ENCODE measurements around the gene ADRA1B. TPM values are rescaled to one million over a fixed set of nuclear protein-coding genes. Genes with fewer than 3 reads are reported as not detected.

The ADRA1B gene
- total RNA-seq, 1 experiment from 2014 or later, result 0.29 TPM

DNA sequence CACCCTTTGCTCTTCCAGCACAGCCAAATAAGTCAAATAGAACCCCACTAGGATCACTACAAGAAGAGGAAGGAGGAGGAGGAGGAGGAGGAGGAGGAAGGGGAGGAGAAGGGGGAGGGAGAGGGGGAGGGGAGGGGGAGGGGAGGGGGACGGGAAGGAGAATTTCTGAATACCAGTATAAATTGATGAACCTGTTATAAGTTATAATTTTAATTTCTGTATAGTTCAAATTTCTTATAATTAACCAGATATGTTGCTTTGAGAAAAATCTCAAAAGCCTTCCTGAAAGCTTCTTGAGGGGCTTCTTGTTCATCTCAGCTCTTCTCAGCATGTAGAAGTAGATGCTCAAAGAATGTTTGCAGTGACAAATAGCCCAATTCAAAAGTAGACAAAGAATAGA lies 15.0 kb upstream of the ADRA1B start:
- BruUV-seq (replicated peaks), result no TSS peak
- CTCF ChIA-PET, result no interaction called here

DNA sequence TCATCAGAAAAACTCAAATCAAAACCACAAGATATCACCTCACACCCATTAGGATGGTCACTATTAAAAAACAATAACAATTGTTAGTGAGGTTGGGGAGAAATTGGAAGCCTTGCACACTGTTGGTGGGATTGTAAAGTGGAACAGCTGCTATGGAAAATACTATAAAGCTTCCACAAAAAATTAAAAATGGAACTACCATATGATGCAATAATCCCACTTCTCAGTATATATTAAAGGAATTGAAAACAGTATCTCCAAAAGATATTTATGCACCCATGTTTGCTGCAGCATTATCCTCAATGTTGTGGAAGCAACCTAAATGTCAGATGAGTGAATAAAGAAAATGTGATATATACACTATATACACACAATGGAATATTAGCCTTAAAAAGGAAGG lies 14.5 kb upstream of the ADRA1B start:
- Histone ChIP-seq H3K79me2 (ENCODE audit: low read length) (no peaks in the 10 kb centered on the region), H3K4me1 (ENCODE audit: insufficient read depth, low read length) (peaks cover 75% of the 10 kb centered on the region), H3K9me3 (ENCODE audit: low read length) (no peaks in the 10 kb centered on the region), H3K36me3 (ENCODE audit: low read depth, low read length) (no peaks in the 10 kb centered on the region), H2AFZ (ENCODE audit: low read length) (no peak overlapping the region), H4K20me1 (ENCODE audit: low read length) (no peaks in the 10 kb centered on the region), H3K9me2 (replicated peaks; ENCODE audit: low read length) (no peaks in the 10 kb centered on the region), H3K27ac (ENCODE audit: low read length) (peak overlapping the region; percentile 91), H3K9ac (ENCODE audit: low read length) (peak overlapping the region; percentile 44; the same call in 1 of the 2 replicates), H3K4me2 (ENCODE audit: low read length) (peak overlapping the region; percentile 70), H3K4me3 (ENCODE audit: low read length) (no peak overlapping the region), H3K27me3 (ENCODE audit: low read length) (no peaks in the 10 kb centered on the region), H3F3A (ENCODE audit: low read length, unreplicated experiment) (peaks cover 3% of the 10 kb centered on the region)
- BruUV-seq (replicated peaks), result no TSS peak
- intact Hi-C loops (cut with micrococcal nuclease), result loop anchor here (5.0 to 10.0 kb wide), 3 partner anchors 74 to 567 kb away; partner anchors contain the start of gene IL12B
- ATAC-seq, result no peak
- CTCF ChIA-PET, result no interaction called here
- no peak for DNase-seq
- POLR2A ChIA-PET (ENCODE audit: unreplicated experiment), result no interaction called here
- TF ChIP-seq EZH2 (IDR thresholded peaks at IDR 0.05; ENCODE audit: low read length, unreplicated experiment) (no peak), EZH2phosphoT487 (IDR thresholded peaks at IDR 0.05; ENCODE audit: borderline replicate concordance, low read length) (no peak)
- TF ChIP-seq, protein P1, sequence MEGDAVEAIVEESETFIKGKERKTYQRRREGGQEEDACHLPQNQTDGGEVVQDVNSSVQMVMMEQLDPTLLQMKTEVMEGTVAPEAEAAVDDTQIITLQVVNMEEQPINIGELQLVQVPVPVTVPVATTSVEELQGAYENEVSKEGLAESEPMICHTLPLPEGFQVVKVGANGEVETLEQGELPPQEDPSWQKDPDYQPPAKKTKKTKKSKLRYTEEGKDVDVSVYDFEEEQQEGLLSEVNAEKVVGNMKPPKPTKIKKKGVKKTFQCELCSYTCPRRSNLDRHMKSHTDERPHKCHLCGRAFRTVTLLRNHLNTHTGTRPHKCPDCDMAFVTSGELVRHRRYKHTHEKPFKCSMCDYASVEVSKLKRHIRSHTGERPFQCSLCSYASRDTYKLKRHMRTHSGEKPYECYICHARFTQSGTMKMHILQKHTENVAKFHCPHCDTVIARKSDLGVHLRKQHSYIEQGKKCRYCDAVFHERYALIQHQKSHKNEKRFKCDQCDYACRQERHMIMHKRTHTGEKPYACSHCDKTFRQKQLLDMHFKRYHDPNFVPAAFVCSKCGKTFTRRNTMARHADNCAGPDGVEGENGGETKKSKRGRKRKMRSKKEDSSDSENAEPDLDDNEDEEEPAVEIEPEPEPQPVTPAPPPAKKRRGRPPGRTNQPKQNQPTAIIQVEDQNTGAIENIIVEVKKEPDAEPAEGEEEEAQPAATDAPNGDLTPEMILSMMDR (conservative IDR thresholded peaks at IDR 0.05; ENCODE audit: low read depth, low read length), result no peak

More for the DNA sequence above, 15.0 kb upstream of the ADRA1B start:
- Histone ChIP-seq H2AFZ (ENCODE audit: low read length) (no peak overlapping the region), H3K9ac (ENCODE audit: low read length) (no peak overlapping the region), H3K4me2 (ENCODE audit: low read length) (no peak overlapping the region; the same call in 1 of the 2 replicates), H3K36me3 (ENCODE audit: low read depth, low read length) (no peaks in the 10 kb centered on the region), H3K27me3 (ENCODE audit: low read length) (no peaks in the 10 kb centered on the region), H3K27ac (ENCODE audit: low read length) (no peak overlapping the region), H3F3A (ENCODE audit: low read length, unreplicated experiment) (peaks cover 3% of the 10 kb centered on the region), H3K79me2 (ENCODE audit: low read length) (no peaks in the 10 kb centered on the region), H3K4me1 (ENCODE audit: insufficient read depth, low read length) (peaks cover 70% of the 10 kb centered on the region), H4K20me1 (ENCODE audit: low read length) (no peaks in the 10 kb centered on the region), H3K9me3 (ENCODE audit: low read length) (no peaks in the 10 kb centered on the region), H3K4me3 (ENCODE audit: low read length) (no peak overlapping the region), H3K9me2 (replicated peaks; ENCODE audit: low read length) (no peaks in the 10 kb centered on the region)
- POLR2A ChIA-PET (ENCODE audit: unreplicated experiment), result no interaction called here
- ATAC-seq (no peak), DNase-seq (no peak)
- TF ChIP-seq, protein P1 (conservative IDR thresholded peaks at IDR 0.05; ENCODE audit: low read depth, low read length), result no peak
- no peak for TF ChIP-seq EZH2phosphoT487 (IDR thresholded peaks at IDR 0.05; ENCODE audit: borderline replicate concordance, low read length)
- no peak for TF ChIP-seq EZH2 (IDR thresholded peaks at IDR 0.05; ENCODE audit: low read length, unreplicated experiment)
- intact Hi-C loops (cut with micrococcal nuclease), result loop anchor here (5.0 to 10.0 kb wide), 3 partner anchors 74 to 567 kb away; partner anchors contain the start of gene IL12B

DNA sequence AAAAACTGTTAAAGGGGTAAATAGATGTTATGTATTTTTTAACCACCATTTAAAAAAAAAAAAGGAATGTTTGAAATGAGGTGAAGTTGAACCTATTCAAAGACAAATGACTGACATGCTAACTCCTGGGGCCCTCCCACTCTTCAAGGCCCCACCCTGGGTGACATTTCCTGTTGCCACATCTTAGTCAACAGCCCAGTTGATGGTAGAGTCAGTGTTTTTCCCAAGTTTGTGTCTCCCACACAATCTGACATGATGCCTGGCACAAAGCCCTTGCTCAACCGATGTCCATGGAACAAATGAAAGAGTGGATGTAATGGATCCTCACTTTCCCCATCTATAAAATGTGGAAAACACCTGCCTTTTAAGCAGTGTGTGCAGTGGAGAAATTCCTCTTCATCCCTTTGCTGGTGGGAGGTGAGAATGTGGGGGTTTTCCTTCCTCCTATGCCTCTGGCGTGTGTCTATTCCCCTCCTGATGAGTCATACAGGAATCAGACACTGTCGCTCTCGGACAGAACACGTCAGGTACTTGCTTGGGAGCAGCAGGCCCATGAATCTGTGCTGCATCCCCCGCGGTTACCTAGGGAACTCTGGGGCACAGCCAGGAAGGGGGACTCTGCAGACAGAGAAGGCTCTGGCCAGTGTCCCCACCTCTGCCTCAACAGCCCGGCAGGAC lies 13.7 kb upstream of the ADRA1B start:
- DNase-seq, result peak; percentile 92

More for the DNA sequence above, 13.7 kb upstream of the ADRA1B start:
- Histone ChIP-seq H3F3A (ENCODE audit: low read length, unreplicated experiment) (peaks cover 3% of the 10 kb centered on the region), H3K9me2 (replicated peaks; ENCODE audit: low read length) (no peaks in the 10 kb centered on the region), H3K4me1 (ENCODE audit: insufficient read depth, low read length) (peaks cover 81% of the 10 kb centered on the region), H4K20me1 (ENCODE audit: low read length) (no peaks in the 10 kb centered on the region), H3K27me3 (ENCODE audit: low read length) (no peaks in the 10 kb centered on the region), H3K4me3 (ENCODE audit: low read length) (no peak overlapping the region), H3K9me3 (ENCODE audit: low read length) (no peaks in the 10 kb centered on the region), H3K9ac (ENCODE audit: low read length) (peak overlapping the region; percentile 44), H3K4me2 (ENCODE audit: low read length) (peak overlapping the region; percentile 70), H3K27ac (ENCODE audit: low read length) (peak overlapping the region; percentile 91), H3K36me3 (ENCODE audit: low read depth, low read length) (no peaks in the 10 kb centered on the region), H2AFZ (ENCODE audit: low read length) (peak overlapping the region; percentile 54), H3K79me2 (ENCODE audit: low read length) (no peaks in the 10 kb centered on the region)
- TF ChIP-seq EZH2phosphoT487 (IDR thresholded peaks at IDR 0.05; ENCODE audit: borderline replicate concordance, low read length) (no peak), EZH2 (IDR thresholded peaks at IDR 0.05; ENCODE audit: low read length, unreplicated experiment) (no peak)
- TF ChIP-seq, protein P1 (conservative IDR thresholded peaks at IDR 0.05; ENCODE audit: low read depth, low read length), result no peak
- peak; percentile 49 for ATAC-seq
- POLR2A ChIA-PET (ENCODE audit: unreplicated experiment), result no interaction called here
- CTCF ChIA-PET, result no interaction called here
- intact Hi-C loops (cut with micrococcal nuclease), result loop anchor here (5.0 to 10.0 kb wide), 3 partner anchors 75 to 568 kb away; partner anchors contain the start of gene IL12B
- no TSS peak for BruUV-seq (replicated peaks)
